Thyroid gland (tissue), 4 donors: ENCODE data around the gene BSG. TPM values are rescaled to one million over a fixed set of nuclear protein-coding genes. Genes with fewer than 3 reads are reported as not detected.
A peak's percentile ranks its signal among the peaks of the same experiment; 100 is the strongest.

ENCODE experiments used
- DNase-seq, 2 donors: peaks; one replicate each; pipeline ENCODE4 v3.0.0-alpha.2; 2019
- H3K27ac ChIP-seq, 3 donors: fragments of 200-600 bp; sonication (generic); 1 replicate in 2 of 3; 2 replicates in 1 of 3; pipeline ENCODE4 v1.5.1; 2016 to 2019; ENCODE audit warnings: mild to moderate bottlenecking in 1 of 3, moderate library complexity in 1 of 3
- H3K27me3 ChIP-seq: fragments of 200-600 bp; sonication (generic); one replicate; pipeline ENCODE4 v1.5.1; 2019
- H3K36me3 ChIP-seq, 2 donors: fragments of 200-600 bp; sonication (generic); one replicate each; pipeline ENCODE4 v1.5.1; 2016 to 2019
- H3K4me1 ChIP-seq, 2 donors: fragments of 200-600 bp; sonication (generic); one replicate each; pipeline ENCODE4 v1.5.1; 2017 to 2019
- H3K4me3 ChIP-seq, 3 donors: fragments of 200-600 bp; sonication (generic); replicated peaks in 1 of 3; 1 replicate in 2 of 3; 2 replicates in 1 of 3; pipeline ENCODE4 v1.5.1; 2016; ENCODE audit warnings: mild to moderate bottlenecking in 1 of 3
- H3K9me3 ChIP-seq: fragments of 200-600 bp; sonication (generic); one replicate; pipeline ENCODE4 v1.5.1; 2017
- POLR2A ChIP-seq, 2 donors: fragments of 450-650 bp; IDR thresholded peaks; one replicate each; pipeline ENCODE4 v1.6.1; 2017; ENCODE audit warnings: antibody characterized with exemption in 2 of 2, mild to moderate bottlenecking in 2 of 2, moderate library complexity in 1 of 2
- WGBS, 2 donors: methylation state at CpG; one replicate each; pipeline ENCODE4 v1.1.5; 2017; 5-methylcytosine and 5-hydroxymethylcytosine counted together
- intact Hi-C: fragments of 100-400 bp; cut with DNase I; formaldehyde crosslinking; loops from one replicate; pipeline ENCODE4 v1.15.1; 2023
- total RNA-seq, 4 donors: library from RNA; depleted of rRNA; stranded (reverse); fragments of >200 nt; gene quantifications; one replicate each; pipeline ENCODE4 v1.2.3, GENCODE V29; 2016
- TF ChIP-seq, protein P1 (sequence below), 6 experiments: fragments of 200-600 bp in 3 of 6; fragments of 450-650 bp in 3 of 6; sonication (generic) in 3 of 6; IDR thresholded peaks; one replicate each; pipeline ENCODE4 v1.5.1; 2016 to 2019; ENCODE audit warnings: antibody characterized with exemption in 6 of 6, mild to moderate bottlenecking in 2 of 6, inconsistent platforms in 1 of 6, moderate library complexity in 1 of 6

The BSG gene
- total RNA-seq, 4 donors from 2014 or later: 349 to 702 (median 569) TPM

DNA sequence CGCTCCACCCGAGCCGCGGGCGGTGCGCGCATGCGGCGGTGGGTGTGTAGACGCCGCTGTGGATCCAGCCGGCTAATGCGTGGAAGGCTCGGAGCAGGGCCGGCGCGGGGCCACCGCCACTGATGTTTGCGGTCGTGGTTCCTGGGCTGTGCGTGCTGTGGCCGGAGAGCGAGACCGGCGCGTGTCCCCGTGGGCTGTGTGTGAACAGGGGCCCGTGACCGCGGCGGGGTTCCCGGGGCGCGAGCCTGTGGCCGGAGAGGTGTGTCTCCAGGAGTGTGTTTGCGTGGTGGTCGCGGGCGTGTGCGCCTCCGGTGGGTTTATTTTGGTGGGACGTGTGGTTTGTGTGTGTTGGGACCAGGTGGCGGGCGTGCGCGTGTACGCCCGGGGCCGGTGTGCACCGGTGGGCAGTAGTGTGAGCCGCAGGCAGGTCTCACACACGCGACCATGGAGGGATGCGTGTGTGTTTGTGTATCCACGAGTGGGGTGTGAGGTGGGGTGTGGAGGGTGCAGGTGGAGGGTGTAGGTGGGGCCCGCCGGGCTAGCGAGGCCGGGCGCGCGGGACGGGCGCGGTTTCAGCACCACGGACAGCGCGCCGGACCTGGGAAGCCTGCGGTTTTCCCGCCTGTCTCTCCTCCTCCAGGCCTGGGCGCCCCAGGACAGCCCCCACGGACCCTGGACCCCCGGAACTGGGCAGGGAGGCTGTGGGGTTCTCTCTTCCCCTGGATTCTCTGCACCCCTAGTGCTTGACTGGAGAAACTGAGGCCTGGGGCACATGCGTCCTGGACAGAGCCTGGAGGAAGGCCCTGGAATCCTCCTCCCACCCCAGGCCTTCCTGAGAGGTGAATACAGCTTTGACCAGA is 18.9 kb downstream of the BSG start:
- no peaks in the 10 kb centered on the region for H3K9me3 ChIP-seq
- DNase-seq: peak in 1 of 2 donors; percentile 32
- H3K27me3 ChIP-seq: peaks cover 20% of the 10 kb centered on the region
- no peak overlapping the region for H3K27ac ChIP-seq
- intact Hi-C loops: no loop called here
- 15 to 37% methylated on average over 20 to 34 of the region's 75 CpGs for WGBS, 2 donors
- no peaks in the 10 kb centered on the region for H3K36me3 ChIP-seq
- H3K4me1 ChIP-seq: peaks cover 0 to 16% of the 10 kb centered on the region in 2 donors
- H3K4me3 ChIP-seq: no peak overlapping the region
- no peak for TF ChIP-seq POLR2A (IDR thresholded peaks at IDR 0.05)
- TF ChIP-seq, protein P1, sequence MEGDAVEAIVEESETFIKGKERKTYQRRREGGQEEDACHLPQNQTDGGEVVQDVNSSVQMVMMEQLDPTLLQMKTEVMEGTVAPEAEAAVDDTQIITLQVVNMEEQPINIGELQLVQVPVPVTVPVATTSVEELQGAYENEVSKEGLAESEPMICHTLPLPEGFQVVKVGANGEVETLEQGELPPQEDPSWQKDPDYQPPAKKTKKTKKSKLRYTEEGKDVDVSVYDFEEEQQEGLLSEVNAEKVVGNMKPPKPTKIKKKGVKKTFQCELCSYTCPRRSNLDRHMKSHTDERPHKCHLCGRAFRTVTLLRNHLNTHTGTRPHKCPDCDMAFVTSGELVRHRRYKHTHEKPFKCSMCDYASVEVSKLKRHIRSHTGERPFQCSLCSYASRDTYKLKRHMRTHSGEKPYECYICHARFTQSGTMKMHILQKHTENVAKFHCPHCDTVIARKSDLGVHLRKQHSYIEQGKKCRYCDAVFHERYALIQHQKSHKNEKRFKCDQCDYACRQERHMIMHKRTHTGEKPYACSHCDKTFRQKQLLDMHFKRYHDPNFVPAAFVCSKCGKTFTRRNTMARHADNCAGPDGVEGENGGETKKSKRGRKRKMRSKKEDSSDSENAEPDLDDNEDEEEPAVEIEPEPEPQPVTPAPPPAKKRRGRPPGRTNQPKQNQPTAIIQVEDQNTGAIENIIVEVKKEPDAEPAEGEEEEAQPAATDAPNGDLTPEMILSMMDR (IDR thresholded peaks at IDR 0.05): no peak

DNA sequence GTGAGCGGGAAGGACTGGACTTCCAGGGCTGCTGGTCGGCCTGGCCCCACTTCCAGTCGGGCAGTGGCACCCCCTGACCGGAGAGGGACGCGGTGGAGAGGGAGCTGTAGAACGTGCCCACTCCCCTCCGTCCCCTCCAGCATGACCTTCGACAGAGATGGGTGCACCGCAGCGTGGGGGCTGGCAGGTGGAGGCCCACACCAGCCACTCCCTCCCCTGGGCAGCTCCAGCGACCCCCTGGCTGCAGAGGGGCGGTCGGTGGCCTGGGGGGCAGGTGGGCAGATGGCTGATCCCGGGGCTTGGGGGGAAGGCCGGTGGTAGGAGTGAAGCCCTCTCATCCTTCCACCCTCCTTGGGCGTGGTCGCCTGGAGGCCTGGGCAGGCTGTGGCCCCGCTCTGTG is 19.7 kb downstream of the BSG start:
- no peak for DNase-seq
- intact Hi-C loops: no loop called here
- Histone ChIP-seq H3K9me3 (no peaks in the 10 kb centered on the region), H3K36me3 (no peaks in the 10 kb centered on the region), H3K4me3 (no peak overlapping the region), H3K27ac (no peak overlapping the region), H3K4me1 (peaks cover 0 to 16% of the 10 kb centered on the region in 2 donors), H3K27me3 (peaks cover 20% of the 10 kb centered on the region)
- 71 to 80% methylated on average over 6 to 8 of the region's 19 CpGs for WGBS, 2 donors
- TF ChIP-seq POLR2A (IDR thresholded peaks at IDR 0.05): no peak
- TF ChIP-seq, protein P1 (IDR thresholded peaks at IDR 0.05): no peak

DNA sequence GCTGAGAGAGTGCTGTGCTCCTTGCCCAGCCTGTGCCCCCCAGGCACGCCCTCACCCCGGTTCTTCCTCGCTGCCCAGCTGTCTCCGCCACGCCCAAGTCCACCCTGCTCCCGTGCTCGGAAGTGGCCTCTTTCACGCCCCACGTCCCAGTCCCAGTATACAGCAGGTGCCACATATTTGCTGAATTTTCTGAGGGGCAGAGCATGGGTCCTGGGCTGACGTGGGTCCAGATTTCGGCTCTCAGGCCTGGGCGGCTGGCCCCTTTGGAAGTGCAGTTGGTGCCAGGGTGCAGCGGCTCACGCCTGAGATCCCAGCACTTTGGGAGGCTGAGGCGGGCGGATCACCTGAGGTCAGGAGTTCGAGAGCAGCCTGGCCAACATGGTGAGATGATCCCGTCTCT is 20.7 kb downstream of the BSG start:
- TF ChIP-seq, protein P1 (IDR thresholded peaks at IDR 0.05): no peak
- TF ChIP-seq POLR2A (IDR thresholded peaks at IDR 0.05): no peak
- H3K4me1 ChIP-seq: peaks cover 0 to 15% of the 10 kb centered on the region in 2 donors
- 83 to 87% methylated on average over 18 of the region's 18 CpGs for WGBS, 2 donors
- H3K27me3 ChIP-seq: peaks cover 18% of the 10 kb centered on the region
- H3K9me3 ChIP-seq: no peaks in the 10 kb centered on the region
- no peak overlapping the region for H3K4me3 ChIP-seq
- no peak for DNase-seq
- no peaks in the 10 kb centered on the region for H3K36me3 ChIP-seq
- H3K27ac ChIP-seq: no peak overlapping the region
- intact Hi-C loops: no loop called here

DNA sequence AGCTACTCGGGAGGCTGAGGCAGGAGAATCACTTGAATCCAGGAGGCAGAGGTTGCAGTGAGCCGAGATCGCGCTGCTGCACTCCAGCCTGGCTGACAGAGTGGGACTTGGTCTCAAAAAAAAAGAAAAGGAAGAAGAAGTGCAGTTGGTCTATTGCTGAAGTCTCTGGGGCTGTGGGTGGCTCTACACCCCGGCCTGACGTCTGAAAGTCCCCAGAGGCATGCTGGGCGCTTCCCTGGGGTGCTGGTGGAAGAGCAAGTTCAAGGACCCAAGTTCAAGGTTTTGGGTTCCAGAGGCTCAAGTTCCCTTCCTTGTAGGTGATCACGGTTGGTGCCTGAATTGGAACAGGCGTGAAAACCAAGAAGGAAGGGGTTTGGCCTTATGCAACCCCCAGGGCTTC is 21.1 kb downstream of the BSG start:
- intact Hi-C loops: no loop called here
- 60 to 70% methylated on average over 9 of the region's 9 CpGs for WGBS, 2 donors
- Histone ChIP-seq H3K36me3 (no peaks in the 10 kb centered on the region), H3K27ac (no peak overlapping the region), H3K9me3 (no peaks in the 10 kb centered on the region), H3K27me3 (peaks cover 13% of the 10 kb centered on the region), H3K4me1 (peaks cover 0 to 10% of the 10 kb centered on the region in 2 donors), H3K4me3 (no peak overlapping the region)
- TF ChIP-seq, protein P1 (IDR thresholded peaks at IDR 0.05): no peak
- TF ChIP-seq POLR2A (IDR thresholded peaks at IDR 0.05): no peak
- no peak for DNase-seq

DNA sequence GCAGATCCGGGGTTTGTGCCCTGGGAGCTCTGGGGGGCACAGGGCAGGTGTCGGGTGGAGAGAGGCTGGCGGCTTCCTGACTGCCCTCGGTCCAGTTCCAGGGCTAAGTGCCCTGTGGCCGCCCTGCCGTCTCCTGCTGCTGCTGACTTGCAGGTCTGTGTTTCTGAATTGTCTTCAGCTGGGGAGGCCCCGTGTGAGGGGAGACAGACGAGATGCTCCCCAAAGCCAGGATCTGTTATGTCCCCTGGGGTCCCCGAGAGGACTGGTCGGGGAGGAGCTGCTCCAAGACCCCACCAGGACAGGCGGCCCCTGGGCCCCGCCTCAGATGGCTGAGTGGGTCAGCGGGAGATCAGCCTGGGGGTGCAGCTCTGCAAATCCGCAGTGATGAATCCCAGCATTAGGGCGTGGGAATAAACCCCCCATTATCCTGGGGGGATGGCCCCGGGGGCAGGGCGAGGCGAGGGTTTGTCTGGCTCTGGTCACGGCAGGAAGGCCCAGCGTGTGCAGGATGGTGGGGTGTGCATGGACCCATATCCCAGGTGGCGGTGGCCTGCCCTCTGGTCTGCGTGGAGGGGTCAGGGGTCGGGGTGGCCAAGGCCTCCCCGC is 22.0 kb downstream of the BSG start:
- Histone ChIP-seq H3K4me3 (no peak overlapping the region), H3K27ac (no peak overlapping the region), H3K4me1 (peaks cover 0 to 7% of the 10 kb centered on the region in 2 donors), H3K36me3 (no peaks in the 10 kb centered on the region), H3K27me3 (peaks cover 12% of the 10 kb centered on the region), H3K9me3 (no peaks in the 10 kb centered on the region)
- DNase-seq: no peak
- intact Hi-C loops: no loop called here
- 75 to 79% methylated on average over 18 of the region's 24 CpGs for WGBS, 2 donors
- TF ChIP-seq, protein P1 (IDR thresholded peaks at IDR 0.05): no peak
